HG03571 (cell line): Measurements from ENCODE around the gene SOX2.

ENCODE experiments used
- ATAC-seq: cut with Tn5 transposase; IDR thresholded peaks from one replicate; pipeline ENCODE4 v1.9.1; 2021; ENCODE audit not compliant: unreplicated experiment

The SOX2 gene

GRCh38 chr3:181722156-181722555, 10.4 kb downstream of the SOX2 start:
- no peak for ATAC-seq

DNA sequence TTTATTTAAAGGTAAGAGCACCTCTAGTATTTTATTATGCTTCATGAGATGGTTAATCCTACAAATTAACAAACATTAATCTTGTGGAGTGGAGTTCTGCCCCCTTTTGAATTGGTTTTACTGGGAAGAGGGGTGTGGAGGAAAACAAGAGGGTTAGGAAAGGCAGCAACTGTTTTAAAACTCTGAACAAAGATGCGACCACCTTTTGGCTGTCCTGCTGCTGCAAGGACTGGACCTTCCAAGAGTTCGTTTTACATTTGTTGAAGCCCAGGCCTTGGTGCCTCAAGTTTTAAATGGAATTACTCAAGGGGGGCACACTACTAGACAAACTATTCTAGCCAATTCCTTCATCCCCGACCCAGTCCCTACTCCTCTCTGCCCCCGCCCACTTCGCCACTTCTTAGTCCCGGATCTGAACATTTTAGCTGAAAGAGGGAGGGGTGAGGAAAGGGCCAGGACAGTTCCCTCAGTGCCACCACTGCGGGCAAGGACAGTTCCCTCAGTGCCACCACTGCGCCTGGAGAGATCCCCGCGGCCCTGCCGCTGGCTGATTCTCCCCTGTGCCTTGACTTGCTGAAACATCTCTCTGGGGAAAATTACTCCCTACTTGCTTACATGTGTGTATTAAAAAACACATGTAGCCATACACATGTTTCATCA, 11.2 kb downstream of the SOX2 start:
- ATAC-seq = no peak

- ATAC-seq = no peak
Measured at GRCh38 chr3:181723625-181724191, 12.0 kb downstream of the SOX2 start.

GRCh38 chr3:181724192-181724965, 12.7 kb downstream of the SOX2 start:
- no peak for ATAC-seq

DNA sequence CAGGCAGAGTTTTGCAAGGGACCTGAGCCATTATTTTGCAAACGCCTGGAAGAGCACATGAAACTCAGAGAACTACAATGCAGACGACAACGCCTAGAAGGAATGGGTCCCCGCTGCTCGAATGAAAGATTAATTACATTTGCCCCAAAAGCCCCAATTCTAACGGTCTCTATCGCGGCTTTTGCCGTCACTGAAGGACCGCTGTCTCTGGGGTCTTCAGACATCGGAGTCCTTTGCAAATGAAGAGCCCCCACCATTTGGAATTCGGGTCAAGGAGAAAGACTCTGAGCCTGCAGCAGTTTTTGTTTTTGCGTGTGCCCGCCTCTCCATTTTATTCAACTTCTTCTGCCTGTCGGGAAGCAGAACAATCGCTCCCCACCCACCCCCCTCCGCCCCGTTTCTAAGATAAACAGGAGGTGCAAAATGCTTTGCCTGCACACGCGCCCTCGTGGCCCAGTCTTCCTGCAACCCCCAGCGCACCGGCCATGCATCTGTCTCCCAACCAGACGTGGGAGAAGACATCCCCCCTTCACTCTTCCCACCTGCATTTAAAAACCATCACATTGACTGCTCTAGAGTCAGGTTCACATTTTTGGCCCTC, 13.5 kb downstream of the SOX2 start:
- ATAC-seq = no peak

GRCh38 chr3:181725830-181726229, 14.1 kb downstream of the SOX2 start:
- no peak for ATAC-seq

DNA sequence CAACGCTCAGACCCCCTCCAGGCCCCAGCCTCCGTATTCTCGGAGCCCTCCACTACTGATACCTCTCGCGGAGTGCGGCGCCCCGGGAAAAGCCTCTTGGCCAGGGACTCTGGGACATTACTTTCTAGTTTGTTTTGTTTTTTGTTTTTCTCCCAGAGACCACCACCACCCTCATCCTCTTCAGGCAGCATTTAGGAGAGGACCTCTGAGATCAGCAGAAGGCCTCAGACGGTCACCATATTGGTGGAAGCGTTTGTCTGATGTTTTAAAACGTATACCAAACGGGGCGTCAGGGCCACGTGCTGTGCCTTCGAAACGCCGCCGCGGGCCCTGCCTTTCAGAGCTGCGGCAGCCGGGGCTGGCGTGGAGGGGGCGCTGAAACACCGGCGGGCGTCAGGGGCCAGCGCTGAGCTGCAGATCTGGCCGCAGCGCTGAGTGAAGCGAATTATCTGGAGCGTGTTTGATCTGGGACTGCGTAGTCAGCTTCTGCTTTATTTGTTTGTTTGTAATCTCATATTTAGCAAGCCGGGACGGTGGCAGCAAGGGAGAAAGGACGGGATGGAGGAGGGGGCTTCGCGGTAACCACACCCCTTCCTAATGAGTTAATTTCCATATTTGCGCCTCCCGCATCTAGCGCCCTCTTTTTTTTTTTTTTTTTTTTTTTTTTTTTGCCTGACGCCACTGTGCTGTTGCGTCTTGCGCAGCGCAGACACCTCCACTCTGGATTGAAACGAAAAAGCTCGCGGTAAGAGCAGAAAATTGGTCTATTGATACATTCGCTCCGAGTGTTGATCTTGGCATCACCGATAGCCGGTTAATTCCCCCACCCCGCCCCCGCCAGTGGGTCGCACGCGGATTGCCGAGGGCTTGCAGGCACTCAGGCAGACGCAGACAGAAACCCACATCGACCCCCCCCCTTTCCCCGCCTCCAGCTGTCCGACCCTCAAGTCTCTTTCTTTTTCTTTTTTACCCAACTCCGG, 14.9 kb downstream of the SOX2 start:
- ATAC-seq = no peak

GRCh38 chr3:181727341-181728032, 15.8 kb downstream of the SOX2 start:
- no peak for ATAC-seq

DNA sequence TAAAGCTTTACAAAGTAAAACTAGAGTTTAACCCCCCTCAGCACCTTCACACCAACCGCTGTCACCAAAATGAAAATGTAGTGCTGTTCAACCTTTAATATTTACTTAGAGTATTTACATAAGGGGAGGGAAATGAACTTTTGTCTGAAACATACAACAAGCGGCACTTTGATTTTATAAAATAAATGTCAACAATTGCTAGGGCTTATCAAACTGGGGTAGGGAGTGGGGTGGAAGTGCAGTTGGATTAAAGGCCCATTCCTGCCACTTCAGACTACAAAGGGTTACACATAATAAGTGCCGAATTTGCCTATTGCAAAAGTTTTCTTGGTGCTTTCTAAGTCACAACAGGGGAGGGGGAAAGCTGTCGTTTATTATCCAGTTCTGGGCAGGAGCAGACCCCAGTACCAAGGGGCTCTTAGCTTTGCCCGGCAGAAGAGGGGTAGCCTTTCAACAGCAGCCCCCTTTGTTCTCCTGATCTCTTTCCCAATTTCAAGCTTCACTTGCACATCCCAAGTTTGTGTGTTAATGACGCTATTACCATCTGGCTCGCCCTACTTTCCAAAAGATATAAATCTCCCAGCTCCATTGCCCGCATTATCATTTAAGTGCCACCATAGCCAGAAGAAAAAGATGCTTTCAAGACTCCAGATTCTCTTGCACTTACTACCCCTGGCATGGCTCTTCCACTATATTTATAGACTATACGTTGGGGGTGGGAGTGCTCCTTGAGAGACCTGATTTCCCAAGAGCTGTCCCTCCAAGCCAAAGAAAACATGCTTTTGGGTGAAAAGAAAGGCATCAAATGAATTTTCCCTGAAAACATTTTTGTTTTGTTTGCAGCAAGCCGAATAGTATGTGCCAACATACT, 17.0 kb downstream of the SOX2 start:
- no peak for ATAC-seq

GRCh38 chr3:181729341-181729869, 17.7 kb downstream of the SOX2 start:
- ATAC-seq = no peak

- ATAC-seq = no peak
Measured at GRCh38 chr3:181730316-181730715, 18.6 kb downstream of the SOX2 start.

- ATAC-seq = no peak
Measured at GRCh38 chr3:181730934-181731333, 19.2 kb downstream of the SOX2 start.

- ATAC-seq = no peak
Measured at GRCh38 chr3:181735911-181736310, 24.2 kb downstream of the SOX2 start.

DNA sequence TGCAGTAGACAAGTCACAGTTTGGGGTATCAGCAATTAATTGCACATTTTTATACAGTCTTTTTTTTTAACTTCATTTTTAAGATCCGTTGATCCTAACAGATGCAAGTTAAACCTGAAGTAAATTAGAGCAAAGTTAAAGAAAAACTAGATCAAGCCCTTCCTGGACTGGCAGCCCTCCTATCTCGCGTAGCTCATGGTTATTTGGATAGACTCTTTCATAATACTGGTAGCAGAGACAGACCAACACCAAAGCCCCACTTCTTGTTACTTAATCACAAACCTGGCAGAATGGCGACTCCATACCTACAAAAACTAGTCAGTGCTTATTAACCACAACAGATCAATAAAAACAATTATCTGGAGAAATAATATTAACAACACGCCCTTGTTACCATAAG, 26.8 kb downstream of the SOX2 start:
- no peak for ATAC-seq

GRCh38 chr3:181739628-181740027, 27.9 kb downstream of the SOX2 start:
- ATAC-seq = no peak

GRCh38 chr3:181741417-181741816, 29.7 kb downstream of the SOX2 start:
- no peak for ATAC-seq

DNA sequence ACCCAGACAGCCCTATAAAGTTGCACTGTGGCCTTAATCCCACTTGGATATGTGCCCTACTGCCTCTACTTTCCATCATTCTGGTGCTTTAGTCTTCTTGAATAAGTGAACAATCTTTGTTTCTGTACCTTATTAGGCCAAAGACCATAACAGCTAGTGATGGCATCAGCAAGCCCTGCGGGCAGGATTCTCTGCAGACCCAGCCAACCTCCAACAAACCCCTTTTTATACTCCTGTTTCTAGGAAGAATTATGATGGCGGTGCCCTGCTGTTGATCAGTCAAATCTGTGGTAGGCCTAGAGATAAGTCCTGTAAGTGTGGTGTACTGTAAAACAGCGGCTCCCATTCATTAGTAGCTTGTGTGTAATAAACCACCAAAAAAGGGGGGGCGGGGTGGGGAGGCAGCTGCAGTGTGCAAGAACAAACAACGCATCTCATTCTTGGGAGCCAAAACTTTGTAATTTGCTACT, 40.5 kb downstream of the SOX2 start:
- ATAC-seq = no peak

DNA sequence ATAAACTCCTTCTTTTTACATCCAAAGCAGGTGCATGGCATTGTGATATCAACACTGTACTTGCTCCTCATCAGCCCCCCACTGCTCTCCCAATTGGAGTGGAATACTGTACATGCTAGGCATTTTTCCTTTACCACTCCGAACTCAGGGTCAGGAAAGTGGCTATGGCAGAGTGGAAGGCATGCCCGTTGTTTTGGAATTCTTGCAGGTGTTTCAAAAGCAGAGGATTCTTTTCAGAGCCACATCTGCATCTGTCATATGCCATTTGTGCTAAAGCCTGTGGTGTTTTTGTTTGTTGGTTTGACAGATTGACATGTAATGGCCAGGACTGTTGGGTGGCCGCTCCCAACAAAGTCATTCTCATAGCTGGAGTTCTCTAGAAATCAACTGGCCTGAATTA, 41.7 kb downstream of the SOX2 start:
- no peak for ATAC-seq

DNA sequence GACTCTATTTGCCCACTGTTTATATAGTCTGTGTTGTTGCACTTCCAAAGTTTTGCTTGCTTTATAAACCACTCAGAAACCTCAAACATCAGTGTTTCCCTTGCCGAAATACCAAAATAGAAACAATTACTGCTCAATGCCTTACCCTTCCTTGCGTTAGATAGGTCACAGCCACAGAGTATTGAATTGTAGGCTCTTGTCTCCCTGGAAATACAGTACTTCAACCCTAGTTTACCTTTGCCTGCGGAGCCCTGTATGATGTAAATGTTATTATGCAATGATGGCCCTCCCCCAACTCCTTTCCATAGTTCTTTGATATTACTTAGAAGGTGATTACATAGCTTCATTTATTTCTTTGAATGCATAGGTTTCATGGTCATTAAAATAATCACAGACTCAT, 44.2 kb downstream of the SOX2 start:
- ATAC-seq = no peak
